Stomach smooth muscle (tissue), 2 donors: ENCODE measurements around the gene PLIN5.

ENCODE experiments used
- H3K27ac ChIP-seq: one replicate; pipeline ENCODE4 v1.7.0; 2013; ENCODE audit warnings: mild to moderate bottlenecking, low read length, inconsistent platforms
- H3K27me3 ChIP-seq, 2 donors: one replicate each; pipeline ENCODE4 v1.7.0; 2013; ENCODE audit warnings: low read length in 2 of 2; ENCODE audit not compliant: insufficient read depth in 2 of 2, control insufficient read depth in 1 of 2
- H3K36me3 ChIP-seq, 2 donors: one replicate each; pipeline ENCODE4 v1.7.0; 2013; ENCODE audit warnings: low read length in 2 of 2; ENCODE audit not compliant: control insufficient read depth in 2 of 2, insufficient read depth in 2 of 2
- H3K4me1 ChIP-seq: one replicate; pipeline ENCODE4 v1.7.0; 2013; ENCODE audit warnings: low read length; ENCODE audit not compliant: control insufficient read depth, insufficient read depth
- H3K4me3 ChIP-seq, 2 donors: one replicate each; pipeline ENCODE4 v1.7.0; 2013; ENCODE audit warnings: low read length in 2 of 2
- H3K9ac ChIP-seq, 2 donors: one replicate each; pipeline ENCODE4 v1.7.0; 2013; ENCODE audit warnings: low read length in 2 of 2, mild to moderate bottlenecking in 1 of 2
- H3K9me3 ChIP-seq, 2 donors: one replicate each; pipeline ENCODE4 v1.7.0; 2013; ENCODE audit warnings: low read length in 2 of 2; ENCODE audit not compliant: control insufficient read depth in 2 of 2
- donor health status: healthy.
- donor health status: Pancreatic carcinoma.

Gene PLIN5

GRCh38 chr19:4577020-4577782, 42.2 kb upstream of the PLIN5 start:
- Histone ChIP-seq H3K36me3 (no peaks in the 10 kb centered on the region), H3K9me3 (no peaks in the 10 kb centered on the region), H3K27me3 (peaks cover 39 to 41% of the 10 kb centered on the region in 2 donors), H3K27ac (no peak overlapping the region), H3K9ac (no peak overlapping the region), H3K4me3 (no peak overlapping the region), H3K4me1 (peaks cover 3% of the 10 kb centered on the region)

GRCh38 chr19:4576016-4576933, 41.3 kb upstream of the PLIN5 start:
- Histone ChIP-seq H3K4me3 (no peak overlapping the region), H3K4me1 (peaks cover 3% of the 10 kb centered on the region), H3K36me3 (no peaks in the 10 kb centered on the region), H3K9ac (no peak overlapping the region), H3K27me3 (peaks cover 33 to 36% of the 10 kb centered on the region in 2 donors), H3K9me3 (no peaks in the 10 kb centered on the region), H3K27ac (peak overlapping the region; percentile 46)

DNA sequence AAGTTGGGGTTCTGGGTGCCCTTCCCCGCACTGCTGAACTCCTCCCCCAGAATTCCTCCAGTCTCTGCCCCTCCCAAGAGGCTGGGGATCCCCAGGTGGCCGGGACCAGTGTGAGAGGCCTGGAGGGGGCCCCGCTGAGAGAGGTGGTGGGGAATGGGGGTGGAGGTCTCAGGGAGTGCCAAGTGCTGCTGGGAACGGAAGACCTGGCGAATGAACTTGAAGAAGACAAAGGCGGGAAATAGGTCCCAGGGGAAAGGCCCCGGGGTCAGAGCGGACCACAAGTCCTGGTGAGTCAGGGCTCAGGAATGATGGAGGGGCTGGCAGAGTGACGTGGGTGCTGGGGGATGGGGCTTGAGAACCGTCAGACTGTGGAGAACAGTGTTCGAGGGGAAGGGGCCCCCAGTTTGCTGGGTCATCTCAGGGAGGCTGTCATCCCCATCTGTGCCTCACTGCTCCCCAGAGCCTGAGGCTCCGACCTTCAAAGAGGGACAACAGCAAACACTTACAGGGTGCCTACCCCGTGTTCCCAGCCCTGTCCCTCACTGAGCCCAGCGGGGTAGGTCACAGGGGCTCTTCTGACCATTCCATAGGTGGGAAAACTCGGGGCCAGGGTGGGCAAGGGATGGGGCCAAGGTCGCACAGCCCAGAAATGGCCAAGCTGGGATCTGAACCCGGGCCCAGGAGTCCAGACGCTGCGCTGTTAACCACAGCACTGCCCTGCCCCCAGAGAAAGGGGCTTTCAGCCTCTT, 40.4 kb upstream of the PLIN5 start:
- H3K27ac ChIP-seq = peak overlapping the region; percentile 46
- H3K27me3 ChIP-seq = peaks cover 31 to 34% of the 10 kb centered on the region in 2 donors
- no peaks in the 10 kb centered on the region for H3K9me3 ChIP-seq
- H3K4me3 ChIP-seq = no peak overlapping the region
- no peaks in the 10 kb centered on the region for H3K36me3 ChIP-seq
- no peak overlapping the region for H3K9ac ChIP-seq
- H3K4me1 ChIP-seq = peaks cover 3% of the 10 kb centered on the region

DNA sequence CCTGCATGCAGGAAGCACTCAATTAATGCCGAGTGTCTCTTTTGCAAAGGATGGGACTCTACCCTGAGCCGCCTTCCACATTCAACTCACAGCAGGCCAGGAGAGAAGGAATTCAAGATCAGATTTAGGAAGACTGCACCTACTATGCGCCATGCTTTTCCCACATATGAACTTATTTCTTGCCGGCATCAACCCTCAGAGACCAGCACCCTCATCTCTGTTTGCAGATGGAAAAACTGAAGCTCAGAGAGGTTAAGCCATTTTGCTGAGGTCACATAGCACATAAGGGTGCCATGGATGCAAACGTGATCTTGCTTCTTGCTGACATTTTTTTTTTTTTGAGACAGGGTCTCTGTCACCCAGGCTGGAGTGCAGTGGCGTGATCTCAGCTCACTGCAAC, 38.7 kb upstream of the PLIN5 start:
- Histone ChIP-seq H3K9ac (no peak overlapping the region), H3K9me3 (no peaks in the 10 kb centered on the region), H3K4me3 (no peak overlapping the region), H3K27me3 (peaks cover 17 to 21% of the 10 kb centered on the region in 2 donors), H3K27ac (no peak overlapping the region), H3K4me1 (peaks cover 3% of the 10 kb centered on the region), H3K36me3 (no peaks in the 10 kb centered on the region)

- Histone ChIP-seq H3K9ac (no peak overlapping the region), H3K9me3 (no peaks in the 10 kb centered on the region), H3K36me3 (no peaks in the 10 kb centered on the region), H3K4me1 (peaks cover 3% of the 10 kb centered on the region), H3K4me3 (no peak overlapping the region), H3K27me3 (peaks cover 9 to 16% of the 10 kb centered on the region in 2 donors), H3K27ac (no peak overlapping the region)
Measured at GRCh38 chr19:4571305-4571917, 36.4 kb upstream of the PLIN5 start.

DNA sequence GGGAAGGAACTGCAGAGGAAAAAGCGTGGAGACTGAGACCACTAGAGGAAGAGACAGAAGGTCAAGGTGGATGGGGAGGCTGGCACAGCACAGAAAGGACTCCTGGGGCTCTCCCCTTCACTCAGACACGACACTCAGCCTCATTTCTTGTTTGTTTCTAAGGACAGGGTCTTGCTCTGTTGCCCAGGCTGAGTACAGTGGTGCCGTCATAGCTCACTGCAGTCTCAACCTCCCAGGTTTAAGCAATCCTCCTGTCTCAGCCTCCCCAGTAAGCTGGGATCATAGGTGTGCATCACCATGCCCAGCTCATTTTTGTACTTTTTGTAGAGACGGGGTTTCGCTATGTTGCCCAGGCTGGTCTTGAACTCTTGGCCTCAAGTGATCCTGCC, 35.9 kb upstream of the PLIN5 start:
- no peaks in the 10 kb centered on the region for H3K36me3 ChIP-seq
- H3K4me3 ChIP-seq = no peak overlapping the region
- H3K27ac ChIP-seq = no peak overlapping the region
- H3K9ac ChIP-seq = no peak overlapping the region
- H3K27me3 ChIP-seq = peaks cover 5 to 13% of the 10 kb centered on the region in 2 donors
- H3K4me1 ChIP-seq = peaks cover 3% of the 10 kb centered on the region
- H3K9me3 ChIP-seq = no peaks in the 10 kb centered on the region

- Histone ChIP-seq H3K27me3 (peaks cover under 1 to 10% of the 10 kb centered on the region in 2 donors), H3K36me3 (no peaks in the 10 kb centered on the region)
Measured at GRCh38 chr19:4570402-4570801, 35.4 kb upstream of the PLIN5 start.

DNA sequence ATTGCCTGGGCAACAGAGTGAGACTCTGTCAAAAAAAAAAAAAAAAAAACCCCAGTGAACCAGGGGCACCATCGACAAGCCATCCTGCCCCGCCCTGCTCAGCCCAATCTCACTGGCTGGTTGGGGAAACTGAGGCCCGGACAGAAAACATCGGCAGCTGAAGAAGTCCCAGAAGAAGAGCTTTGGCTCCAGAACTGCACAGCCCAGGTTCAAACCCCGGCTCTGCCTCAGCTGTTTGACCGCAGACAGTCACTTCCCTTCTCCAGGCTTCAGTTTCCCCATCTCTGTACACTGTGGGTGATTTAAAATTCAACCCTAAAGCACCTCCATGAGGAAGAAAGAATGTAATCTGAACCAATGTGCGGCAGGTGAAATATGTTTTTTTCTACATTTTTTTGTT, 33.9 kb upstream of the PLIN5 start:
- Histone ChIP-seq H3K4me1 (peaks cover 3% of the 10 kb centered on the region), H3K9ac (no peak overlapping the region), H3K4me3 (no peak overlapping the region), H3K9me3 (no peaks in the 10 kb centered on the region), H3K27ac (no peak overlapping the region), H3K36me3 (no peaks in the 10 kb centered on the region), H3K27me3 (peaks cover 0 to 6% of the 10 kb centered on the region in 2 donors)

More at GRCh38 chr19:4570402-4570801, 35.4 kb upstream of the PLIN5 start:
- no peaks in the 10 kb centered on the region for H3K9me3 ChIP-seq
- H3K9ac ChIP-seq = no peak overlapping the region
- no peak overlapping the region for H3K4me3 ChIP-seq
- H3K27ac ChIP-seq = no peak overlapping the region
- peaks cover 3% of the 10 kb centered on the region for H3K4me1 ChIP-seq

DNA sequence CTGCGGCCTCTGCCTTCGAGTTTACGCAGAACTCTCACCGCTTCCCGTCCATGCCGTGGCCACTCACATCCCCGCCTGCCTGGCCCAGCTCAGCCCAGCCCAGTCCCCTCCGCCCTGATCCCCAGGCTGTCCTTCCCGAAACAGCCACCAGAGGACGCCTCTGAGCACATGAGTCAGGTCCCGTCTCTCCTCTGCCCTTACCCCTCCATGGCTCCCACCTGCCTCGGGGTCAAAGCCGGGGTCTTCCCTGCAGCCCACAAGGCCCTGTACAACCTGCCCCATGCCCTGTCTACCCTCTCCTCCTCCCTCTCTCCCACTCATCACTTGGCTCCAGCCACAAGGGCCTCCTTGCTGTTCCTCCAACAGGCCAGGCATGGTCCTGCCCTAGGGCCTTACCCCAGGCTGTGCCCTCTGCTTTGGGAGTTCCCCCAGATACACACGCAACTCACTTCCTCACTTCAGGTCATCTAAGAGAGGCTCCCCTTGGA, 32.6 kb upstream of the PLIN5 start:
- Histone ChIP-seq H3K27ac (no peak overlapping the region), H3K36me3 (no peaks in the 10 kb centered on the region), H3K4me3 (no peak overlapping the region), H3K9ac (no peak overlapping the region), H3K4me1 (peaks cover 3% of the 10 kb centered on the region), H3K9me3 (no peaks in the 10 kb centered on the region), H3K27me3 (peaks cover 0 to 5% of the 10 kb centered on the region in 2 donors)
